ENCODE data around the gene KRTAP4-3. TPM values are rescaled to one million over a fixed set of nuclear protein-coding genes. Genes with fewer than 3 reads are reported as not detected.
"Not testable (repeated sequence)": the region's sequence is repeated elsewhere in the genome, so short reads cannot be mapped to it uniquely, and the experiment has no call there.

Gene KRTAP4-3
- total RNA-seq, 1 donor from 2014 or later: not detected

DNA sequence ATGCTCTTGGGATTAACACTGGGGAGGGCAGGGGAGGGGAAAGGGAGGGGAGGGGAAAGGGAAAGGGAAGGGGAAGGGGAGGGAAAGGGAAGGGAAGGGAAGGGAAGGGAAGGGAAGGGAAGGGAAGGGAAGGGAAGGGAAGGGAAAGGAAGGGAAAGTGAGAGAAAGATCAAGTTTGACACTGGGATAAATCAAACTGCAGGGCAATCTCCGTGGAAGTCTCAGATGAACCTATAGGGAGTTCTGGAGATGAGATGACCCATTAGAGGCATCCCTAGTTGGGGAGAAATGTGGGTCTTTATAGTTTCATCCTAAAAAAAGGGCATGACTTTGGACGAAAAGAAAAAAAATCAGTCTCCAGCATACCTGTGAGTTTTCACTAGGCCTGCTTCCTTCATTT lies 46.3 kb downstream of the KRTAP4-3 start:
- Mint-ChIP-seq H3K4me3 (ENCODE audit: low read depth) (no peak overlapping the region), H3K27me3 (peaks cover 13% of the 10 kb centered on the region)

DNA sequence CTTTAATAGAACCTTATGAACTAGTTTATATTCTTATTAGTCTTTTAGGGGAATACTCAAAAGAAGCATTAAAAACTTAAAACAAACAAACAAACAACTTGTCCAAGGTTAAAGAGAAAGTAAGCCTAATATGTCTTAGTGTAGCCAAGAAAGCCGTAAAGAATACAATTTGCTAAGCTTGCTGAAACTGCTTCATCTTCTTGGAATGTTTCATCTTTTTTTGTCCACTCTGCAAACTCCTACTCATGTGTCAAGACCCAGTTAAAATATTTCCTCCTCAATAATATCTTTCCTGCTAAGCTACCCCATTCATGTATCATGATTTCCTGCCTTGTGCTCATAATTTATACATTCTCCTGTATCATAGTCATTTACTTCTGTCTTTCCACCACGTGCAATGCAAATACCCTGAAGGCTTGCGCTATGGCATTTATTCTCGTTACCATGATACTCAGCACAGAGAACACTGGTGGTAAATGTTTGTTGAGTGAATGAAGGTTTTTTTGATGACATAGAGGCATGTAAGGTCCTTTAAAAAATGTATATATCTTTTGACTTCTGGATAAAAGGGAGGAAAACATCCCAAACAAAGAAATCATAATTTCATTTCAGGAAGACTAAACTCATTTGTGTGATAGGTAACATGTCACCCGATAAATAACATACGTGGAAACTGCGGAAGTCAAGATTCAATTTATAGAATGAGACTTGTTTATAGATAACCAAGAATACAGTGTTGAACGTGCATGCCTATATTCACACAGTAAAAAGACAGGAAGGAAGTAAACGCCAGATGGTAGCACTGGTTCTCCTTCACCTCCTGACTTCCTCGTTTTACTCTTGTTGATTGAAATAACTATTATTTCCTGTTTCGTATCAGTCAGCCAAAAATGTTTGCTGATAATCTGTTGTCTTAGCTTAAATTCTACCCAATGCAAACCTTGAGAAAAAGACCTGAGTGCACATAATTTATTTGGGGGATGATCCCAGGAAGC lies 48.0 kb downstream of the KRTAP4-3 start:
- not testable (repeated sequence) for H3K4me3 Mint-ChIP-seq (ENCODE audit: low read depth); H3K27ac Mint-ChIP-seq; H3K9me3 Mint-ChIP-seq (ENCODE audit: low read depth); DNase-seq (ENCODE audit: low spot score, unreplicated experiment); H3K36me3 Mint-ChIP-seq (ENCODE audit: insufficient read depth)
- Mint-ChIP-seq H3K4me1 (ENCODE audit: low read depth) (peaks cover 16% of the 10 kb centered on the region), H3K27me3 (peaks cover 13% of the 10 kb centered on the region)

More for the DNA sequence above, 46.3 kb downstream of the KRTAP4-3 start:
- Mint-ChIP-seq H3K27ac (no peak overlapping the region), H3K4me1 (ENCODE audit: low read depth) (peaks cover 6% of the 10 kb centered on the region), H3K9me3 (ENCODE audit: low read depth) (no peaks in the 10 kb centered on the region), H3K36me3 (ENCODE audit: insufficient read depth) (no peaks in the 10 kb centered on the region)
- DNase-seq (ENCODE audit: low spot score, unreplicated experiment): no peak
- TF ChIP-seq, protein P1, sequence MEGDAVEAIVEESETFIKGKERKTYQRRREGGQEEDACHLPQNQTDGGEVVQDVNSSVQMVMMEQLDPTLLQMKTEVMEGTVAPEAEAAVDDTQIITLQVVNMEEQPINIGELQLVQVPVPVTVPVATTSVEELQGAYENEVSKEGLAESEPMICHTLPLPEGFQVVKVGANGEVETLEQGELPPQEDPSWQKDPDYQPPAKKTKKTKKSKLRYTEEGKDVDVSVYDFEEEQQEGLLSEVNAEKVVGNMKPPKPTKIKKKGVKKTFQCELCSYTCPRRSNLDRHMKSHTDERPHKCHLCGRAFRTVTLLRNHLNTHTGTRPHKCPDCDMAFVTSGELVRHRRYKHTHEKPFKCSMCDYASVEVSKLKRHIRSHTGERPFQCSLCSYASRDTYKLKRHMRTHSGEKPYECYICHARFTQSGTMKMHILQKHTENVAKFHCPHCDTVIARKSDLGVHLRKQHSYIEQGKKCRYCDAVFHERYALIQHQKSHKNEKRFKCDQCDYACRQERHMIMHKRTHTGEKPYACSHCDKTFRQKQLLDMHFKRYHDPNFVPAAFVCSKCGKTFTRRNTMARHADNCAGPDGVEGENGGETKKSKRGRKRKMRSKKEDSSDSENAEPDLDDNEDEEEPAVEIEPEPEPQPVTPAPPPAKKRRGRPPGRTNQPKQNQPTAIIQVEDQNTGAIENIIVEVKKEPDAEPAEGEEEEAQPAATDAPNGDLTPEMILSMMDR (IDR thresholded peaks at IDR 0.05; ENCODE audit: unreplicated experiment): no peak

DNA sequence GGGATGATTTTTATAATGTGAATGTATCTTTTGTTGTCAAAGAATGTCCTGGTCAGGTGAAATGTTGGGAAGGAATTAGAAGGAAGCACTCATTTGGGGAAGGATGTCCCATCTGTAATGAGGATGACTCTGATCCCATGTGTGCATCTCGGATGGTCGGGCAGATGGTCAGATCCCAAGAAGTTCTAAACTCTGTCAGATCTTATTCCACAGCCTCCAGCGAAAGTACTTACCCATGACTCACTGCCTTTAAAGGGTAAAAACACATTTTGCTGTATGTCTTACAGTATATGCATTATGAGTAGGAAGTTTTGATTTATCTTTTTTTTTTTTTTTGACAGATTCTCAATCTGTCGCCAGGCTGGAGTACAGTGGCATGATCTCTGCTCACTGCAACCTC lies 49.3 kb downstream of the KRTAP4-3 start:
- Mint-ChIP-seq H3K4me1 (ENCODE audit: low read depth) (peaks cover 21% of the 10 kb centered on the region), H3K27me3 (peaks cover 13% of the 10 kb centered on the region), H3K27ac (no peak overlapping the region), H3K9me3 (ENCODE audit: low read depth) (no peaks in the 10 kb centered on the region), H3K36me3 (ENCODE audit: insufficient read depth) (no peaks in the 10 kb centered on the region), H3K4me3 (ENCODE audit: low read depth) (no peak overlapping the region)
- no peak for DNase-seq (ENCODE audit: low spot score, unreplicated experiment)
- TF ChIP-seq, protein P1 (IDR thresholded peaks at IDR 0.05; ENCODE audit: unreplicated experiment): no peak

DNA sequence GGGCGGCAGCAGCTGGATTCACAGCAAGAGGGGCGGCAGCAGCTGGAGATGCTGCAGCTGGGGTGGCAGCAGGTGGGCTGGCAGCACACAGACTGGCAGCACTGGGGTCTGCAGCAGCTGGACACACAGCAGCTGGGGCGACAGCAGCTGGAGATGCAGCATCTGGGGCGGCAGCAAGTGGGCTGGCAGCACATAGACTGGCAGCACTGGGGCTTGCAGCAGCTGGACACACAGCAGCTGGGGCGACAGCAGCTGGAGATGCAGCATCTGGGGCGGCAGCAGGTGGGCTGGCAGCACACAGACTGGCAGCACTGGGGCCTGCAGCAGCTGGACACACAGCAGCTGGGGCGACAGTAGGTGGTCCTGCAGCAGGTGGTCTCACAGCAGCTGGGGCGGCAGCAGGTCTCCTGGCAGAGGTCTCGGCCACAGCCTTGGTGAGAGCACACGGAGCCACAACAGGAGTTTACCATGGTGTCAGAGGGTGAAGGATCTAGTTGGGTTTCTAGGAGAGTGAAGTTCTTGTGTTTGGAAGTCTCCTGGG lies 50.1 kb downstream of the KRTAP4-3 start, which contains the start of gene KRTAP4-11:
KRTAP4-11 (minus strand) TSS at position 528 of the 541 bp plus-strand sequence; CDS start at position 470, 58 bp downstream.
- not testable (repeated sequence) for H3K4me3 Mint-ChIP-seq (ENCODE audit: low read depth); H3K36me3 Mint-ChIP-seq (ENCODE audit: insufficient read depth); H3K27ac Mint-ChIP-seq; H3K9me3 Mint-ChIP-seq (ENCODE audit: low read depth); H3K27me3 Mint-ChIP-seq; DNase-seq (ENCODE audit: low spot score, unreplicated experiment)
- H3K4me1 Mint-ChIP-seq (ENCODE audit: low read depth): peaks cover 16% of the 10 kb centered on the region

Other genes starting within 250 kb of the KRTAP4-3 start
- gene KRT23, start 230.6 kb downstream of the KRTAP4-3 start, total RNA-seq: 2.1 and 3.8 TPM in 2 replicates
- gene KRT39, start 201.3 kb downstream of the KRTAP4-3 start, total RNA-seq: not detected in 2 replicates
- gene KRT40, start 183.9 kb downstream of the KRTAP4-3 start, total RNA-seq: 0.13 TPM in 1 of 2 replicates, not detected in the other
- not detected in 2 replicates for gene KRTAP3-3, start 174.1 kb downstream of the KRTAP4-3 start, total RNA-seq
- gene KRTAP3-2, start 168.3 kb downstream of the KRTAP4-3 start, total RNA-seq: not detected in 2 replicates
- gene KRTAP3-1, start 159.1 kb downstream of the KRTAP4-3 start, total RNA-seq: not detected in 2 replicates
- not detected in 2 replicates for gene KRTAP1-5, start 141.0 kb downstream of the KRTAP4-3 start, total RNA-seq
- not detected in 2 replicates for gene KRTAP1-4, start 138.0 kb downstream of the KRTAP4-3 start, total RNA-seq
- gene KRTAP1-3, start 133.3 kb downstream of the KRTAP4-3 start, total RNA-seq: not detected in 2 replicates
- not detected in 2 replicates for gene KRTAP1-1, start 126.8 kb downstream of the KRTAP4-3 start, total RNA-seq
- gene KRTAP2-1, start 120.9 kb downstream of the KRTAP4-3 start, total RNA-seq: not detected in 2 replicates
- not detected in 2 replicates for gene KRTAP2-2, start 113.0 kb downstream of the KRTAP4-3 start, total RNA-seq
- not detected in 2 replicates for gene KRTAP2-3, start 108.1 kb downstream of the KRTAP4-3 start, total RNA-seq
- gene KRTAP2-4, start 102.3 kb downstream of the KRTAP4-3 start, total RNA-seq: not detected in 2 replicates
- not detected in 2 replicates for gene KRTAP4-7, start 84.1 kb downstream of the KRTAP4-3 start, total RNA-seq
- gene KRTAP4-8, start 70.1 kb downstream of the KRTAP4-3 start, total RNA-seq: not detected in 2 replicates
- gene KRTAP4-16, start 66.0 kb downstream of the KRTAP4-3 start, total RNA-seq: not detected in 2 replicates
- not detected in 2 replicates for gene KRTAP4-9, start 62.8 kb downstream of the KRTAP4-3 start, total RNA-seq
- not detected in 2 replicates for gene KRTAP4-11, start 49.8 kb downstream of the KRTAP4-3 start, total RNA-seq
- not detected in 2 replicates for gene KRTAP4-12, start 44.0 kb downstream of the KRTAP4-3 start, total RNA-seq
- not detected in 2 replicates for gene KRTAP4-6, start 27.7 kb downstream of the KRTAP4-3 start, total RNA-seq
- not detected in 2 replicates for gene KRTAP4-5, start 18.4 kb downstream of the KRTAP4-3 start, total RNA-seq
- not detected in 2 replicates for gene KRTAP4-4, start 7.5 kb downstream of the KRTAP4-3 start, total RNA-seq
- gene KRTAP4-2, start 10.0 kb upstream of the KRTAP4-3 start, total RNA-seq: not detected in 2 replicates
- not detected in 2 replicates for gene KRTAP4-1, start 16.7 kb upstream of the KRTAP4-3 start, total RNA-seq
- gene KRTAP9-1, start 21.7 kb upstream of the KRTAP4-3 start, total RNA-seq: not detected in 2 replicates
- not detected in 2 replicates for gene KRTAP9-2, start 58.4 kb upstream of the KRTAP4-3 start, total RNA-seq
- not detected in 2 replicates for gene KRTAP9-3, start 64.2 kb upstream of the KRTAP4-3 start, total RNA-seq
- not detected in 2 replicates for gene KRTAP9-8, start 69.8 kb upstream of the KRTAP4-3 start, total RNA-seq
- gene KRTAP9-4, start 81.5 kb upstream of the KRTAP4-3 start, total RNA-seq: not detected in 2 replicates
- gene KRTAP9-9, start 87.2 kb upstream of the KRTAP4-3 start, total RNA-seq: not detected in 2 replicates
- gene KRTAP9-6, start 97.2 kb upstream of the KRTAP4-3 start, total RNA-seq: not detected in 2 replicates
- not detected in 2 replicates for gene KRTAP9-7, start 107.5 kb upstream of the KRTAP4-3 start, total RNA-seq
- gene KRTAP29-1, start 134.6 kb upstream of the KRTAP4-3 start, total RNA-seq: not detected in 2 replicates
- gene KRTAP16-1, start 141.1 kb upstream of the KRTAP4-3 start, total RNA-seq: not detected in 2 replicates
- not detected in 2 replicates for gene KRTAP17-1, start 147.5 kb upstream of the KRTAP4-3 start, total RNA-seq
- not detected in 2 replicates for gene KRT33A, start 182.6 kb upstream of the KRTAP4-3 start, total RNA-seq
- gene KRT33B, start 201.6 kb upstream of the KRTAP4-3 start, total RNA-seq: not detected in 2 replicates
- gene KRT34, start 214.1 kb upstream of the KRTAP4-3 start, total RNA-seq: not detected in 2 replicates
- gene KRT31, start 229.4 kb upstream of the KRTAP4-3 start, total RNA-seq: not detected in 2 replicates

All from progenitor cell of endocrine pancreas (in vitro differentiated cells).